Measurements from ENCODE around the gene SPTBN4. TPM values are rescaled to one million over a fixed set of nuclear protein-coding genes. Genes with fewer than 3 reads are reported as not detected.

SPTBN4 gene
- total RNA-seq, 1 donor from 2014 or later, result 3.4 TPM

GRCh38 chr19:40523322-40524047 is 56.7 kb downstream of the SPTBN4 start:
- no peak for TF ChIP-seq CTCF (IDR thresholded peaks at IDR 0.05; ENCODE audit: unreplicated experiment)
- DNase-seq (ENCODE audit: low spot score in 2 of 2, unreplicated experiment in 2 of 2), result no peak
- H3K9me3 Mint-ChIP-seq, result no peaks in the 10 kb centered on the region
- H3K27ac Mint-ChIP-seq, result no peak overlapping the region
- no peak overlapping the region for H3K4me3 Mint-ChIP-seq
- peaks cover 48% of the 10 kb centered on the region for H3K27me3 Mint-ChIP-seq (ENCODE audit: low read depth)
- H3K4me1 Mint-ChIP-seq, result no peaks in the 10 kb centered on the region
- H3K36me3 Mint-ChIP-seq, result no peaks in the 10 kb centered on the region

GRCh38 chr19:40524133-40524549 is 57.3 kb downstream of the SPTBN4 start:
- Mint-ChIP-seq H3K4me1 (no peaks in the 10 kb centered on the region), H3K9me3 (no peaks in the 10 kb centered on the region), H3K27ac (no peak overlapping the region), H3K36me3 (no peaks in the 10 kb centered on the region), H3K27me3 (ENCODE audit: low read depth) (peaks cover 42% of the 10 kb centered on the region), H3K4me3 (no peak overlapping the region)
- no peak for TF ChIP-seq CTCF (IDR thresholded peaks at IDR 0.05; ENCODE audit: unreplicated experiment)
- DNase-seq (ENCODE audit: low spot score in 2 of 2, unreplicated experiment in 2 of 2), result no peak

GRCh38 chr19:40524655-40525054 is 57.9 kb downstream of the SPTBN4 start:
- no peak for TF ChIP-seq CTCF (IDR thresholded peaks at IDR 0.05; ENCODE audit: unreplicated experiment)
- no peaks in the 10 kb centered on the region for H3K9me3 Mint-ChIP-seq
- peaks cover 3% of the 10 kb centered on the region for H3K4me1 Mint-ChIP-seq
- peaks cover 41% of the 10 kb centered on the region for H3K27me3 Mint-ChIP-seq (ENCODE audit: low read depth)
- H3K4me3 Mint-ChIP-seq, result no peak overlapping the region
- no peak for DNase-seq (ENCODE audit: low spot score in 2 of 2, unreplicated experiment in 2 of 2)
- H3K36me3 Mint-ChIP-seq, result no peaks in the 10 kb centered on the region
- no peak overlapping the region for H3K27ac Mint-ChIP-seq

GRCh38 chr19:40525234-40526051 is 58.6 kb downstream of the SPTBN4 start:
- Mint-ChIP-seq H3K4me3 (no peak overlapping the region), H3K27ac (no peak overlapping the region), H3K9me3 (no peaks in the 10 kb centered on the region), H3K4me1 (peaks cover 8% of the 10 kb centered on the region), H3K36me3 (no peaks in the 10 kb centered on the region), H3K27me3 (ENCODE audit: low read depth) (peaks cover 36% of the 10 kb centered on the region)
- DNase-seq (ENCODE audit: low spot score in 2 of 2, unreplicated experiment in 2 of 2), result no peak
- TF ChIP-seq CTCF (IDR thresholded peaks at IDR 0.05; ENCODE audit: unreplicated experiment), result no peak

- Mint-ChIP-seq H3K4me3 (no peak overlapping the region), H3K36me3 (no peaks in the 10 kb centered on the region), H3K9me3 (no peaks in the 10 kb centered on the region), H3K27ac (peak overlapping the region; percentile 59), H3K27me3 (ENCODE audit: low read depth) (peaks cover 41% of the 10 kb centered on the region), H3K4me1 (peaks cover 8% of the 10 kb centered on the region)
- no peak for TF ChIP-seq CTCF (IDR thresholded peaks at IDR 0.05; ENCODE audit: unreplicated experiment)
- DNase-seq (ENCODE audit: low spot score in 2 of 2, unreplicated experiment in 2 of 2), result no peak
These were observed 61.3 kb downstream of the SPTBN4 start for GRCh38 chr19:40528078-40528477.

All from mesothelial cell of epicardium (in vitro differentiated cells).